Subcutaneous abdominal adipose tissue (tissue), 5 donors: ENCODE data around the gene CLSTN2.

Experiments
- H3K27ac ChIP-seq: one replicate; pipeline ENCODE4 v1.7.0; 2013; ENCODE audit warnings: low read depth, mild to moderate bottlenecking, inconsistent platforms, low read length, moderate library complexity
- H3K27me3 ChIP-seq, 5 donors: one replicate each; pipeline ENCODE4 v1.7.0; 2013; ENCODE audit warnings: low read length in 5 of 5, inconsistent platforms in 1 of 5; ENCODE audit not compliant: control insufficient read depth in 5 of 5, insufficient read depth in 4 of 5
- H3K36me3 ChIP-seq, 5 donors: one replicate each; pipeline ENCODE4 v1.7.0; 2013; ENCODE audit warnings: low read length in 5 of 5; ENCODE audit not compliant: control insufficient read depth in 5 of 5, insufficient read depth in 5 of 5
- H3K4me1 ChIP-seq, 5 donors: one replicate each; pipeline ENCODE4 v1.7.0; 2013; ENCODE audit warnings: low read length in 5 of 5, mild to moderate bottlenecking in 3 of 5, moderate library complexity in 1 of 5; ENCODE audit not compliant: control insufficient read depth in 5 of 5, insufficient read depth in 5 of 5
- H3K4me3 ChIP-seq, 5 donors: one replicate each; pipeline ENCODE4 v1.7.0; 2013; ENCODE audit warnings: low read length in 5 of 5, low read depth in 1 of 5
- H3K9ac ChIP-seq, 5 donors: one replicate each; pipeline ENCODE4 v1.7.0; 2013; ENCODE audit warnings: low read length in 5 of 5, mild to moderate bottlenecking in 4 of 5, moderate library complexity in 3 of 5
- H3K9me3 ChIP-seq, 5 donors: one replicate each; pipeline ENCODE4 v1.7.0; 2013; ENCODE audit warnings: low read length in 5 of 5; ENCODE audit not compliant: control insufficient read depth in 5 of 5
- donor health status: healthy.
- donor health status: healthy.
- donor health status: healthy.
- donor health status: healthy.
- donor health status: healthy.

The CLSTN2 gene

GRCh38 chr3:140294058-140294457, 359.1 kb downstream of the CLSTN2 start:
- no peak overlapping the region for H3K27ac ChIP-seq
- H3K9ac ChIP-seq, result no peak overlapping the region
- no peaks in the 10 kb centered on the region for H3K9me3 ChIP-seq
- no peaks in the 10 kb centered on the region for H3K27me3 ChIP-seq
- no peaks in the 10 kb centered on the region for H3K36me3 ChIP-seq
- H3K4me1 ChIP-seq, result peaks cover 0 to 15% (median 13%) of the 10 kb centered on the region in 5 donors
- no peak overlapping the region for H3K4me3 ChIP-seq

GRCh38 chr3:140296796-140297352, 361.9 kb downstream of the CLSTN2 start:
- Histone ChIP-seq H3K36me3 (no peaks in the 10 kb centered on the region), H3K27me3 (no peaks in the 10 kb centered on the region), H3K9me3 (no peaks in the 10 kb centered on the region)

DNA sequence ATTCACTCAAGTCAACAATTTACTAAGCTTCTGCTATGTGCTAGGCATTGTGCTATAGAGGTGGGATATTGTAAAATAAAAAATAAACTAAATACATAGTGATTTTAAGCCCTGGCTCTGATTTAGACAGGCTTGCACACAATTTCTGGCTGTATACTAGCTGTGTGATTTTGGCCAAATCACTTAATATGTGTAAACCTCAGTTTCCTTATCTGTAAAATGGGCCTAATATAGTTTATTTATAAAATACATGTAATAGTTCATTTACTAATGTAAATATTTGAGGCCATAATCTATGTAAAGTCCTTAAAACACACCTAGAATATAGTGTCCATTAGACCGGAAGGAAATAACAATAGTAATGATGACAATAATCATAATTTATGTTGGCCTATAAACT, 363.1 kb downstream of the CLSTN2 start:
- no peak overlapping the region for H3K9ac ChIP-seq
- H3K4me1 ChIP-seq, result peaks cover 0 to 7% (median 3%) of the 10 kb centered on the region in 5 donors
- H3K27ac ChIP-seq, result no peak overlapping the region
- H3K27me3 ChIP-seq, result no peaks in the 10 kb centered on the region
- no peaks in the 10 kb centered on the region for H3K36me3 ChIP-seq
- H3K4me3 ChIP-seq, result no peak overlapping the region
- no peaks in the 10 kb centered on the region for H3K9me3 ChIP-seq

More at GRCh38 chr3:140296796-140297352, 361.9 kb downstream of the CLSTN2 start:
- no peak overlapping the region for H3K27ac ChIP-seq
- H3K4me1 ChIP-seq, result peaks cover 0 to 13% (median 10%) of the 10 kb centered on the region in 5 donors
- H3K9ac ChIP-seq, result no peak overlapping the region
- no peak overlapping the region for H3K4me3 ChIP-seq

- Histone ChIP-seq H3K36me3 (no peaks in the 10 kb centered on the region), H3K9me3 (no peaks in the 10 kb centered on the region), H3K9ac (no peak overlapping the region), H3K4me1 (peaks cover 0 to 7% (median 0%) of the 10 kb centered on the region in 5 donors), H3K27me3 (no peaks in the 10 kb centered on the region), H3K4me3 (no peak overlapping the region), H3K27ac (no peak overlapping the region)
Measured at GRCh38 chr3:140298569-140299070, 363.6 kb downstream of the CLSTN2 start.

GRCh38 chr3:140303875-140304274, 368.9 kb downstream of the CLSTN2 start:
- H3K27me3 ChIP-seq, result no peaks in the 10 kb centered on the region
- no peaks in the 10 kb centered on the region for H3K36me3 ChIP-seq
- no peak overlapping the region for H3K27ac ChIP-seq
- H3K4me3 ChIP-seq, result no peak overlapping the region
- peaks cover 0 to 8% (median 4%) of the 10 kb centered on the region in 5 donors for H3K4me1 ChIP-seq
- no peaks in the 10 kb centered on the region for H3K9me3 ChIP-seq
- H3K9ac ChIP-seq, result no peak overlapping the region

GRCh38 chr3:140308535-140308934, 373.6 kb downstream of the CLSTN2 start:
- Histone ChIP-seq H3K4me3 (no peak overlapping the region), H3K27ac (no peak overlapping the region), H3K4me1 (peaks cover 0 to 8% (median 4%) of the 10 kb centered on the region in 5 donors), H3K9me3 (no peaks in the 10 kb centered on the region), H3K9ac (no peak overlapping the region), H3K36me3 (no peaks in the 10 kb centered on the region), H3K27me3 (no peaks in the 10 kb centered on the region)

DNA sequence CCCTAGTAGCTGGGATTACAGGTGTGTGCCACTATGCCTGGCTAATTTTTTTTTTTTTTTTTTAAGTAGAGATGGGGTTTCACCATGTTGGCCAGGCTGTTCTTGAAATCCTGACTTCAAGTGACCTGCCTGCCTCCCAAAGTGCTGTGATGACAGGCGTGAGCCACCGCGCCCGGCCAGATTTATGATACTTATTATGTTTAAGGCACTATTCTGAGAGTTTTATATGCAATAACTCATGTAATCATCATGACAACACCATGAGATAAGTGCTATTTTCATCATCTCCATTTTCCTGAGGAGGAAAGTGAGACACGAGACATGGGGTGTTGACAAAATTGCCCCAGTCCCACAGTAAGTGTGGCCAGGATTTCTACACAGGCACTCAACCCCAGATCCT, 376.4 kb downstream of the CLSTN2 start:
- H3K27ac ChIP-seq, result no peak overlapping the region
- no peak overlapping the region for H3K4me3 ChIP-seq
- H3K36me3 ChIP-seq, result no peaks in the 10 kb centered on the region
- H3K9ac ChIP-seq, result no peak overlapping the region
- H3K9me3 ChIP-seq, result no peaks in the 10 kb centered on the region
- no peaks in the 10 kb centered on the region for H3K27me3 ChIP-seq
- peaks cover 0 to 8% (median 4%) of the 10 kb centered on the region in 5 donors for H3K4me1 ChIP-seq

- H3K27me3 ChIP-seq, result no peaks in the 10 kb centered on the region
- H3K9ac ChIP-seq, result no peak overlapping the region
- no peaks in the 10 kb centered on the region for H3K9me3 ChIP-seq
- no peaks in the 10 kb centered on the region for H3K4me1 ChIP-seq
- no peak overlapping the region for H3K27ac ChIP-seq
- no peaks in the 10 kb centered on the region for H3K36me3 ChIP-seq
- no peak overlapping the region for H3K4me3 ChIP-seq
Measured at GRCh38 chr3:140315955-140316354, 381.0 kb downstream of the CLSTN2 start.

DNA sequence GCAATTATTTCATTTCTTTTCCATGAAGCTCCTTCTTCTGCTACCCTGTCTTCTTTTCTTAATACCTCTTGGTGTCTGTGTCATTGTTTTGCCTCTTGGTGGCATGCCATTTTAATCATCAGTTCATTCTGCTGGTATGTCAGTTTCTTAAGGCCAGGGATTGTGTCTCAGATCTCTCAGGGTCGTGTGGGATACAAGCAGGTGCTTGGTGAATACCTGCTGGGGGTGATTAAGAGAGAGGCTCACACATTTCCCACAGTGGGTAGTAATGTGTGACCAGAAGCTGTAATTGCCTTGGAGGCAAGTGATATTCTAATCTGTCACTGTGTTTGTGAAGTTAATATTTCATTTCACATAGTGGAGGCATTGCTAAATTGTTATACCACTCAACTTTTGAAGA, 381.5 kb downstream of the CLSTN2 start:
- H3K36me3 ChIP-seq, result no peaks in the 10 kb centered on the region

DNA sequence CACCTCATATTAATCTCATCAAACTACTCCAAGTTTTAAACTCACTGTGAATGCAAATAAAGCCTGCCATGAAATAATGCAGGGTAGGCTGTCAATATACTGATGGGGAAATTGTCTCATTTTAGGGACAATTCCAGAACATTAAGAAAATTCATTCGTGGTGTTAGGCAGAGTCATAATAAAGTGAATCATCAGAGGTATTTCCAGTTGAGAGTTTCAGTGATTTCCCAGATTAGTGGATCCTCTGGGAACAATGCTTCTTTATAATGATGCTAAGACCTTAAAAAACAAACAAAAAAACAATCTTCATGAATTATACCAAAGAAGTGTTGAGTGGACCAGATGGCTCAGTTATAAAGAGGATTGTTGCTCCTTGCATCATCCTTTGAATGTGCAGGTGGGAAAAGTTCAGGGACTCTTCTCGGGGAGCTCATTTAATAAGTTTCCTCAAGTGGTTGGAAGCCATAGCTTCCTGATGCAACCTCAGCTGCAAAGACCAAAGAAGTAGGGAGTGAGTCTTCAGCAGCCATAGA, 381.9 kb downstream of the CLSTN2 start:
- H3K27ac ChIP-seq, result no peak overlapping the region

More for the DNA sequence above, 381.5 kb downstream of the CLSTN2 start:
- Histone ChIP-seq H3K27ac (no peak overlapping the region), H3K4me3 (no peak overlapping the region), H3K4me1 (no peaks in the 10 kb centered on the region), H3K9ac (no peak overlapping the region), H3K9me3 (no peaks in the 10 kb centered on the region), H3K27me3 (no peaks in the 10 kb centered on the region)

More for the DNA sequence above, 381.9 kb downstream of the CLSTN2 start:
- H3K4me3 ChIP-seq, result no peak overlapping the region
- H3K9me3 ChIP-seq, result no peaks in the 10 kb centered on the region
- H3K9ac ChIP-seq, result no peak overlapping the region
- no peaks in the 10 kb centered on the region for H3K4me1 ChIP-seq
- no peaks in the 10 kb centered on the region for H3K36me3 ChIP-seq
- no peaks in the 10 kb centered on the region for H3K27me3 ChIP-seq
